H9 (cell line): Measurements from ENCODE around the gene RUNX2. TPM values are rescaled to one million over a fixed set of nuclear protein-coding genes. Genes with fewer than 3 reads are reported as not detected.

Source experiments
- DNase-seq: peaks from one replicate; pipeline ENCODE4 v3.0.0-alpha.2; 2017
- H2AFZ ChIP-seq: one replicate; pipeline ENCODE4 v1.6.1; 2013; ENCODE audit warnings: mild to moderate bottlenecking, low read length, control low read depth, moderate library complexity
- H2AK5ac ChIP-seq: 2 replicates; pipeline ENCODE4 v1.6.1; 2013; ENCODE audit warnings: low read length, control low read depth, mixed read lengths; ENCODE audit not compliant: insufficient read length
- H2BK120ac ChIP-seq: one replicate; pipeline ENCODE4 v1.6.1; 2013; ENCODE audit warnings: low read depth, mild to moderate bottlenecking, low read length, control low read depth, inconsistent platforms; ENCODE audit not compliant: poor library complexity, severe bottlenecking
- H2BK12ac ChIP-seq: 2 replicates; pipeline ENCODE4 v1.6.1; 2013; ENCODE audit warnings: low read length, control low read depth, mixed read lengths, low read depth; ENCODE audit not compliant: insufficient read length
- H2BK15ac ChIP-seq: 2 replicates; pipeline ENCODE4 v1.6.1; 2013; ENCODE audit warnings: low read depth, low read length, control low read depth
- H2BK20ac ChIP-seq: one replicate; pipeline ENCODE4 v1.6.1; 2013; ENCODE audit warnings: low read depth, mild to moderate bottlenecking, low read length, control low read depth, inconsistent platforms; ENCODE audit not compliant: poor library complexity, severe bottlenecking
- H2BK5ac ChIP-seq: 2 replicates; pipeline ENCODE4 v1.6.1; 2013; ENCODE audit warnings: low read length, control low read depth, mixed read lengths; ENCODE audit not compliant: insufficient read length
- H3K14ac ChIP-seq: 2 replicates; pipeline ENCODE4 v1.6.1; 2013; ENCODE audit warnings: low read length, control low read depth; ENCODE audit not compliant: insufficient read depth
- H3K18ac ChIP-seq: 2 replicates; pipeline ENCODE4 v1.6.1; 2013; ENCODE audit warnings: low read depth, mild to moderate bottlenecking, mixed read lengths, low read length, control low read depth; ENCODE audit not compliant: insufficient read length
- H3K23ac ChIP-seq: 2 replicates; pipeline ENCODE4 v1.6.1; 2013; ENCODE audit warnings: low read length, control low read depth, mixed read lengths, low read depth; ENCODE audit not compliant: insufficient read length
- H3K23me2 ChIP-seq: 2 replicates; pipeline ENCODE4 v1.6.1; 2013; ENCODE audit warnings: low read depth, mild to moderate bottlenecking, mixed read lengths, low read length, control low read depth; ENCODE audit not compliant: insufficient read length, poor library complexity, severe bottlenecking
- H3K27ac ChIP-seq: 2 replicates; pipeline ENCODE4 v1.5.1; 2013; ENCODE audit warnings: low read length, control low read depth, mixed read lengths, low read depth; ENCODE audit not compliant: insufficient read length
- H3K27me3 ChIP-seq: 2 replicates; pipeline ENCODE4 v1.6.1; 2013; ENCODE audit warnings: low read length, control low read depth, inconsistent platforms; ENCODE audit not compliant: insufficient read depth
- H3K4ac ChIP-seq: 2 replicates; pipeline ENCODE4 v1.6.1; 2013; ENCODE audit warnings: low read depth, mild to moderate bottlenecking, control low read depth, inconsistent platforms, low read length, moderate library complexity
- H3K4me1 ChIP-seq: 2 replicates; pipeline ENCODE4 v1.6.1; 2013; ENCODE audit warnings: low read length, control low read depth, inconsistent platforms; ENCODE audit not compliant: insufficient read depth
- H3K4me2 ChIP-seq: 2 replicates; pipeline ENCODE4 v1.6.1; 2013; ENCODE audit warnings: low read length, control low read depth, mixed read lengths; ENCODE audit not compliant: insufficient read length, insufficient read depth
- H3K56ac ChIP-seq: 2 replicates; pipeline ENCODE4 v1.6.1; 2013; ENCODE audit warnings: low read depth, mild to moderate bottlenecking, mixed read lengths, low read length, control low read depth; ENCODE audit not compliant: insufficient read length
- H3K79me1 ChIP-seq: 2 replicates; pipeline ENCODE4 v1.6.1; 2013; ENCODE audit warnings: low read depth, mild to moderate bottlenecking, moderate library complexity, low read length, control low read depth, inconsistent platforms; ENCODE audit not compliant: insufficient read depth, poor library complexity, severe bottlenecking
- H3K79me2 ChIP-seq: 2 replicates; pipeline ENCODE4 v1.6.1; 2013; ENCODE audit warnings: low read length, control low read depth, inconsistent platforms; ENCODE audit not compliant: insufficient read depth
- H3K9ac ChIP-seq: 2 replicates; pipeline ENCODE4 v1.6.1; 2013; ENCODE audit warnings: low read length, control low read depth, mixed read lengths; ENCODE audit not compliant: insufficient read length; ENCODE audit errors: extremely low read depth
- H3K9me3 ChIP-seq: one replicate; pipeline ENCODE4 v1.6.1; 2013; ENCODE audit warnings: low read depth, low read length, inconsistent platforms; ENCODE audit not compliant: control insufficient read depth
- H3T11ph ChIP-seq: one replicate; pipeline ENCODE4 v1.6.1; 2013; ENCODE audit warnings: mild to moderate bottlenecking, low read length, control low read depth, inconsistent platforms
- H4K20me1 ChIP-seq: one replicate; pipeline ENCODE4 v1.6.1; 2013; ENCODE audit not compliant: control insufficient read depth, insufficient read length, insufficient read depth
- H4K5ac ChIP-seq: 2 replicates; pipeline ENCODE4 v1.6.1; 2013; ENCODE audit warnings: low read depth, mild to moderate bottlenecking, mixed read lengths, low read length, control low read depth; ENCODE audit not compliant: insufficient read length
- H4K8ac ChIP-seq: replicated peaks from 2 replicates; pipeline ENCODE4 v1.6.1; 2013; ENCODE audit warnings: low read length, control low read depth, mixed read lengths, low read depth; ENCODE audit not compliant: insufficient read length
- H4K91ac ChIP-seq: 2 replicates; pipeline ENCODE4 v1.6.1; 2013; ENCODE audit warnings: low read depth, mild to moderate bottlenecking, moderate library complexity, mixed read lengths, low read length, control low read depth; ENCODE audit not compliant: insufficient read length
- H3K27ac Mint-ChIP-seq, 3 experiments: 2 replicates in 2 of 3; 3 replicates in 1 of 3; pipeline ENCODE4 v1.8.0; 2020 to 2021; ENCODE audit warnings: mixed read lengths in 3 of 3, mild to moderate bottlenecking in 1 of 3, moderate library complexity in 1 of 3
- H3K27me3 Mint-ChIP-seq: 2 replicates; pipeline ENCODE4 v1.8.0; 2021; ENCODE audit warnings: low read depth, mild to moderate bottlenecking, moderate library complexity, mixed read lengths
- H3K36me3 Mint-ChIP-seq, 3 experiments: 2 replicates in 2 of 3; 3 replicates in 1 of 3; pipeline ENCODE4 v1.8.0; 2020 to 2021; ENCODE audit warnings: low read depth in 3 of 3, mixed read lengths in 3 of 3; ENCODE audit not compliant: insufficient read depth in 1 of 3
- H3K4me1 Mint-ChIP-seq, 2 experiments: 2 replicates each; pipeline ENCODE4 v1.8.0; 2020; ENCODE audit warnings: mixed read lengths in 2 of 2
- H3K4me3 Mint-ChIP-seq, 2 experiments: 2 replicates in 1 of 2; 3 replicates in 1 of 2; pipeline ENCODE4 v1.8.0; 2020 to 2021; ENCODE audit warnings: mild to moderate bottlenecking in 2 of 2, mixed read lengths in 2 of 2, moderate library complexity in 1 of 2
- H3K9me3 Mint-ChIP-seq, 2 experiments: 2 replicates in 1 of 2; 3 replicates in 1 of 2; pipeline ENCODE4 v1.8.0; 2020; ENCODE audit warnings: mild to moderate bottlenecking in 2 of 2, mixed read lengths in 2 of 2, moderate library complexity in 1 of 2
- WGBS: extraction: QIAGEN DNeasy Blood & Tissue Kit; methylation state at CpG from one replicate; pipeline ENCODE4 v1.1.7; 2013; ENCODE audit warnings: missing lambda C conversion rate, low lambda C conversion rate, mixed read lengths; ENCODE audit not compliant: insufficient read length; ENCODE audit errors: extremely low coverage; 5-methylcytosine and 5-hydroxymethylcytosine counted together
- total RNA-seq: library from RNA; stranded (reverse); gene quantifications from 2 replicates; pipeline ENCODE4 v1.2.1, GENCODE V29; 2021
- TF ChIP-seq, protein P1 (sequence below): fragments of 200-600 bp; sonication (generic); conservative IDR thresholded peaks from 3 replicates; pipeline ENCODE4 v1.8.0; 2021; ENCODE audit warnings: antibody characterized with exemption, mild to moderate bottlenecking

Gene RUNX2
- total RNA-seq, 1 experiment from 2014 or later: 0.15 TPM

DNA sequence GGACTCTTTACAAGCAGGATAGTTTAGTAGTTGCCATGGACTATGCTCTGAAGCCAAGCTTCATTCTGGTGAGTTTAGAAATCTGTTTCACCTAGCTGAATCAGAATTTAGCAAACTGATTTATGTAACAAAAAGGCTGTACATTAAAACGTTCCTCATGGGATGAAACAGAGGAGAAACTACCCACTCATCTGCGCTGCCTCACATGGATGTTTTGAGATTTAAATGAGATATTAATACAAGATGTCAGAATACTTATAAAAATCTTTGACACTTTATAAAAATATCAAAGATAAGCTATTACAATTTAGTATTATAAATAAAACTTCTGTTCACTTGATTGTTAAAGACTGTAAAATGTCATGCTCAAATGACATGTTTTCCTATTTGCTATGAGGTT is 16.8 kb downstream of the RUNX2 start:
- Histone ChIP-seq H2BK12ac (no peak overlapping the region), H3K23ac (no peak overlapping the region), H3K56ac (no peak overlapping the region), H4K91ac (no peak overlapping the region), H4K5ac (no peak overlapping the region), H3K23me2 (no peaks in the 10 kb centered on the region), H3K79me2 (no peaks in the 10 kb centered on the region), H4K20me1 (no peaks in the 10 kb centered on the region), H2BK20ac (no peak overlapping the region), H3K9me3 (no peaks in the 10 kb centered on the region), H4K8ac (no peak overlapping the region), H3K27me3 (no peaks in the 10 kb centered on the region), H3K27ac (no peak overlapping the region), H2AK5ac (no peak overlapping the region), H3K18ac (no peak overlapping the region), H3K4me2 (no peak overlapping the region), H2BK15ac (no peak overlapping the region), H2AFZ (no peak overlapping the region), H3K79me1 (no peaks in the 10 kb centered on the region), H3K9ac (no peak overlapping the region), H3K4ac (no peak overlapping the region), H3K14ac (no peak overlapping the region), H2BK5ac (no peak overlapping the region), H3T11ph (no peak overlapping the region), H3K4me1 (no peaks in the 10 kb centered on the region), H2BK120ac (no peak overlapping the region)
- TF ChIP-seq, protein P1, sequence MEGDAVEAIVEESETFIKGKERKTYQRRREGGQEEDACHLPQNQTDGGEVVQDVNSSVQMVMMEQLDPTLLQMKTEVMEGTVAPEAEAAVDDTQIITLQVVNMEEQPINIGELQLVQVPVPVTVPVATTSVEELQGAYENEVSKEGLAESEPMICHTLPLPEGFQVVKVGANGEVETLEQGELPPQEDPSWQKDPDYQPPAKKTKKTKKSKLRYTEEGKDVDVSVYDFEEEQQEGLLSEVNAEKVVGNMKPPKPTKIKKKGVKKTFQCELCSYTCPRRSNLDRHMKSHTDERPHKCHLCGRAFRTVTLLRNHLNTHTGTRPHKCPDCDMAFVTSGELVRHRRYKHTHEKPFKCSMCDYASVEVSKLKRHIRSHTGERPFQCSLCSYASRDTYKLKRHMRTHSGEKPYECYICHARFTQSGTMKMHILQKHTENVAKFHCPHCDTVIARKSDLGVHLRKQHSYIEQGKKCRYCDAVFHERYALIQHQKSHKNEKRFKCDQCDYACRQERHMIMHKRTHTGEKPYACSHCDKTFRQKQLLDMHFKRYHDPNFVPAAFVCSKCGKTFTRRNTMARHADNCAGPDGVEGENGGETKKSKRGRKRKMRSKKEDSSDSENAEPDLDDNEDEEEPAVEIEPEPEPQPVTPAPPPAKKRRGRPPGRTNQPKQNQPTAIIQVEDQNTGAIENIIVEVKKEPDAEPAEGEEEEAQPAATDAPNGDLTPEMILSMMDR: no peak
- Mint-ChIP-seq H3K36me3 (peaks cover 0 to 2% (median 0%) of the 10 kb centered on the region in 3 experiments; a peak in 1 of 7 replicates), H3K27me3 (no peaks in the 10 kb centered on the region), H3K4me3 (no peak overlapping the region), H3K27ac (no peak overlapping the region), H3K9me3 (no peaks in the 10 kb centered on the region), H3K4me1 (no peaks in the 10 kb centered on the region)
- no CpG with 5 or more reads among the region's 2 CpGs for WGBS
- DNase-seq: no peak
